Panc1 (cell line): ENCODE data around the gene LRRC47. TPM values are rescaled to one million over a fixed set of nuclear protein-coding genes. Genes with fewer than 3 reads are reported as not detected.

Experiments used
- ATAC-seq: fragments of 200-7000 bp; cut with Tn5 transposase; 2 replicates; pipeline ENCODE4 v1.9.1; 2020; ENCODE audit warnings: mild to moderate bottlenecking, moderate library complexity
- BruUV-seq: library from RNA; stranded (reverse); fragments of 400-500 nt; replicated peaks from 2 replicates; lab custom pipeline; 2021; lab: Mats Ljungman, UMichigan
- CTCF ChIA-PET: fragments of 300-600 bp; sonication (Branson Sonifier 250); formaldehyde crosslinking; loops from one replicate; lab custom pipeline; 2022; ENCODE audit warnings: antibody characterized with exemption; lab: Charles Lee
- POLR2A ChIA-PET: fragments of 300-600 bp; sonication (Branson Sonifier 250); formaldehyde crosslinking; loops from one replicate; lab custom pipeline; 2022; ENCODE audit warnings: antibody characterized with exemption; lab: Charles Lee
- DNase-seq: peaks from one replicate; pipeline ENCODE4 v3.0.0-alpha.2; 2010; ENCODE audit warnings: low read depth, low spot score
- H3K27ac ChIP-seq: 2 replicates; pipeline ENCODE4 v1.5.1; 2011; ENCODE audit warnings: mild to moderate bottlenecking, low read length, inconsistent platforms
- H3K27me3 ChIP-seq: fragments of 200-500 bp; sonication (Bioruptor generic); 2 replicates; pipeline ENCODE4 v1.6.0; 2014; ENCODE audit warnings: low read length, inconsistent platforms; ENCODE audit not compliant: control insufficient read depth, insufficient read depth
- H3K36me3 ChIP-seq: fragments of 200-500 bp; sonication (Bioruptor generic); 2 replicates; pipeline ENCODE4 v1.5.1; 2014; ENCODE audit warnings: inconsistent platforms, mild to moderate bottlenecking, low read length, moderate library complexity; ENCODE audit not compliant: control insufficient read depth, insufficient read depth
- H3K4me1 ChIP-seq: 2 replicates; pipeline ENCODE4 v1.5.1; 2011; ENCODE audit warnings: inconsistent platforms, mild to moderate bottlenecking, low read length, moderate library complexity; ENCODE audit not compliant: control insufficient read depth, insufficient read depth
- H3K4me3 ChIP-seq, 2 experiments: 2 replicates each; pipeline ENCODE4 v1.5.1; 2011 to 2012; ENCODE audit warnings: low read depth in 2 of 2, low read length in 2 of 2, mild to moderate bottlenecking in 2 of 2, inconsistent platforms in 1 of 2, moderate library complexity in 1 of 2
- H3K9me3 ChIP-seq: fragments of 200-500 bp; sonication (Bioruptor generic); 2 replicates; pipeline ENCODE4 v1.5.1; 2014; ENCODE audit warnings: low read depth, mild to moderate bottlenecking, inconsistent platforms, low read length, moderate library complexity; ENCODE audit not compliant: control insufficient read depth, insufficient read depth
- CTCF ChIP-seq: fragments of 450-650 bp; IDR thresholded peaks from 2 replicates; pipeline ENCODE4 v1.5.1; 2017; ENCODE audit warnings: mild to moderate bottlenecking
- POLR2AphosphoS5 ChIP-seq: IDR thresholded peaks from 2 replicates; pipeline ENCODE4 v1.6.1; 2012; ENCODE audit warnings: mild to moderate bottlenecking, low read depth, low read length, moderate library complexity
- REST ChIP-seq, 2 experiments: IDR thresholded peaks; 2 replicates each; pipeline ENCODE4 v1.6.1; 2011 to 2012; ENCODE audit warnings: low read depth in 2 of 2, control low read depth in 1 of 2, low read length in 1 of 2, mild to moderate bottlenecking in 1 of 2, moderate library complexity in 1 of 2; ENCODE audit not compliant: insufficient read depth in 1 of 2
- SIN3A ChIP-seq: IDR thresholded peaks from 2 replicates; pipeline ENCODE4 v1.6.1; 2012; ENCODE audit warnings: low read depth, mild to moderate bottlenecking, low read length, moderate library complexity, borderline replicate concordance; ENCODE audit not compliant: insufficient read depth
- TCF7L2 ChIP-seq: IDR thresholded peaks from 2 replicates; pipeline ENCODE4 v1.6.1; 2011; ENCODE audit warnings: mild to moderate bottlenecking, low read depth, low read length, inconsistent platforms
- in situ Hi-C: cut with HindIII; loops from 2 replicates; pipeline ENCODE4 v1.10.0; 2016; ENCODE audit warnings: low sequenced_read_pairs, low pct_unique_long_range_greater_than_20kb
- intact Hi-C: fragments of 100-400 bp; cut with micrococcal nuclease; formaldehyde crosslinking; loops from one replicate; pipeline ENCODE4 v1.10.0; 2022; ENCODE audit not compliant: unreplicated experiment
- total RNA-seq: library from RNA; stranded (reverse); gene quantifications from one replicate; pipeline ENCODE4 v1.2.1, GENCODE V29; 2021; ENCODE audit not compliant: unreplicated experiment

LRRC47 gene
- total RNA-seq, 1 experiment from 2014 or later, result 51.0 TPM

- ATAC-seq, result no peak
- TF ChIP-seq REST (IDR thresholded peaks at IDR 0.05; ENCODE audit: insufficient read depth in 1 of 2, low read depth in 2 of 2, low read length in 1 of 2) (no peak), CTCF (no peak), SIN3A (no peak), POLR2AphosphoS5 (no peak), TCF7L2 (no peak)
Observed at GRCh38 chr1:3841491-3841890, 45.2 kb upstream of the LRRC47 start.

GRCh38 chr1:3838788-3839187 is 42.5 kb upstream of the LRRC47 start:
- Histone ChIP-seq H3K4me1 (no peaks in the 10 kb centered on the region), H3K9me3 (peaks cover 11% of the 10 kb centered on the region; the same call in 1 of the 2 replicates), H3K36me3 (no peaks in the 10 kb centered on the region; the same call in 1 of the 2 replicates), H3K27me3 (no peaks in the 10 kb centered on the region), H3K4me3 (no peak overlapping the region), H3K27ac (no peak overlapping the region)
- ATAC-seq, result no peak
- TF ChIP-seq SIN3A (no peak), CTCF (no peak), TCF7L2 (no peak)
- intact Hi-C loops (no loop called here), in situ Hi-C loops (no loop called here)
- CTCF ChIA-PET, result no interaction called here
- no peak for DNase-seq
- POLR2A ChIA-PET, result no interaction called here
- no TSS peak for BruUV-seq

More at GRCh38 chr1:3841491-3841890, 45.2 kb upstream of the LRRC47 start:
- no peaks in the 10 kb centered on the region for H3K4me1 ChIP-seq
- ChIA-PET CTCF (no interaction called here), POLR2A (interaction anchor here (0.6 kb wide), 1 partner anchor 32 kb away, joined by 3 read pairs; no protein-coding TSS in a partner anchor)
- H3K27me3 ChIP-seq, result no peaks in the 10 kb centered on the region
- DNase-seq, result no peak
- H3K36me3 ChIP-seq, result no peaks in the 10 kb centered on the region; the same call in 1 of the 2 replicates
- no peak overlapping the region for H3K4me3 ChIP-seq
- intact Hi-C loops (no loop called here), in situ Hi-C loops (no loop called here)
- no TSS peak for BruUV-seq
- H3K9me3 ChIP-seq, result peaks cover 11% of the 10 kb centered on the region; the same call in 1 of the 2 replicates
- no peak overlapping the region for H3K27ac ChIP-seq
